CD4-positive, alpha-beta T cell treated with Interleukin-6 for 4 hours (primary cell): ENCODE measurements around the gene KRTAP9-9.
"Not testable (repeated sequence)": the region's sequence is repeated elsewhere in the genome, so short reads cannot be mapped to it uniquely, and the experiment has no call there.

Experiments used
- DNase-seq: peaks from one replicate; pipeline ENCODE4 v3.0.0-alpha.2; 2020; ENCODE audit warnings: mixed read lengths

Gene KRTAP9-9

DNA sequence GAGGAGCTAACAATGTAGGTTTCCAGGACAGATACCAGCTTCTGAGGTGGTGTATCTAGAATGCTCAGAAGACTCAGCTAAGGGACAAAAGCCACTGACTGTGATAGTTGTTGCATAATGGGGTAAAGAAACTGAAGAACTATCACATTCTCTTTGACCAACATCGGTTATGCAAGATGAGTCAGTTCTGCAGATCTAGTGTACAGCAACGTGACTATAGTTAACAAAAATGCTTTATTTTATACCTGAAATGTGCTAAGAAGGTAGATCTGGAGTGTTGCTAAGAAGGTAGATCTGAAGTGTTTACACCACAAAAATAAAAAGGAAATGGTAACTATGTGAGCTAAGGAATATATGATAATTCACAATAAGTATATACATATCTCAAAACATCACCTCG is 12.5 kb downstream of the KRTAP9-9 start:
- DNase-seq: no peak

DNA sequence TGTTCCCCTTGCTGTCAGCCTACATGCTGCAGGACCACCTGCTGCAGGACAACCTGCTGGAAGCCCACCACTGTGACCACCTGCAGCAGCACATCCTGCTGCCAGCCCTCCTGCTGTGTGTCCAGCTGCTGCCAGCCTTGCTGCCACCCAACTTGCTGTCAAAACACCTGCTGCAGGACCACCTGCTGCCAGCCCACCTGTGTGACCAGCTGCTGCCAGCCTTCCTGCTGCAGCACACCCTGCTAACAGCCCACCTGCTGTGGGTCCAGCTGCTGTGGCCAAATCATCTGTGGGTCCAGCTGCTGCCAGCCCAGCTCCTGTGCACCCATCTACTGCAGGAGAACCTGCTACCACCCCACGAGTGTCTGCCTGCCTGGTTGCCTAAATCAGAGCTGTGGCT is 16.1 kb downstream of the KRTAP9-9 start:
- not testable (repeated sequence) for DNase-seq

DNA sequence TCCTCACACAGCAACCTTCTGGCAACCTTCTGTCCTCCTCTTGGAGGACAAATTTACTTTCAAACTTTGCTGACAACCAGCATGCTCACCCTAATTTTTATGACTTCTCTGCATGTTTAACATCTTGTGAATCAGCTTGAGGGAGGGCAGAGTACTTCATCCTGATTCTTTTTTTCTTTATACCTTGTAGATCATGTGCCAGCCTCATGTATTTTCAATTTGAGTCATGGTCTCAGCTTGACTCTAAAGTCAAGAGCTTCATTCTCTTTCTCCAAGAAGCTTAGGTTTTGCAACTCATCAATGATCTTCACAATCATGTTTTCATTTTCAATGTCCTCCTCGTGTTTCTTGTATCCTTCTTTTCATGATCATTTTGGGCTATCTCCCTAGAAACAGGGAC is 16.7 kb downstream of the KRTAP9-9 start:
- DNase-seq: no peak

DNA sequence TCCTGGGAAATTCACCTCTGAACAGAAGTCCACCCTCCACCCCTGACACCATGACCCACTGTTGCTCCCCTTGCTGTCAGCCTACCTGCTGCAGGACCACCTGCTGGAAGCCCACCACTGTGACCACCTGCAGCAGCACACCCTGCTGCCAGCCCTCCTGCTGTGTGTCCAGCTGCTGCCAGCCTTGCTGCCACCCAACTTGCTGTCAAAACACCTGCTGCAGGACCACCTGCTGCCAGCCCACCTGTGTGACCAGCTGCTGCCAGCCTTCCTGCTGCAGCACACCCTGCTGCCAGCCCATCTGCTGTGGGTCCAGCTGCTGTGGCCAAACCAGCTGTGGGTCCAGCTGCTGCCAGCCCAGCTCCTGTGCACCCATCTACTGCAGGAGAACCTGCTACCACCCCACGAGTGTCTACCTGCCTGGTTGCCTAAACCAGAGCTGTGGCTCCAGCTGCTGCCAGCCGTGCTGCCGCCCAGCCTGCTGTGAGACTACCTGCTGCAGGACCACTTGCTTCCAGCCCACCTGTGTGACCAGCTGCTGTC is 20.5 kb downstream of the KRTAP9-9 start, which contains the start of gene KRTAP9-7:
Gene KRTAP9-7 (plus strand): TSS at position 51 of the 543 bp plus-strand sequence. CDS start 0 bp downstream, at position 51.
- not testable (repeated sequence) for DNase-seq

DNA sequence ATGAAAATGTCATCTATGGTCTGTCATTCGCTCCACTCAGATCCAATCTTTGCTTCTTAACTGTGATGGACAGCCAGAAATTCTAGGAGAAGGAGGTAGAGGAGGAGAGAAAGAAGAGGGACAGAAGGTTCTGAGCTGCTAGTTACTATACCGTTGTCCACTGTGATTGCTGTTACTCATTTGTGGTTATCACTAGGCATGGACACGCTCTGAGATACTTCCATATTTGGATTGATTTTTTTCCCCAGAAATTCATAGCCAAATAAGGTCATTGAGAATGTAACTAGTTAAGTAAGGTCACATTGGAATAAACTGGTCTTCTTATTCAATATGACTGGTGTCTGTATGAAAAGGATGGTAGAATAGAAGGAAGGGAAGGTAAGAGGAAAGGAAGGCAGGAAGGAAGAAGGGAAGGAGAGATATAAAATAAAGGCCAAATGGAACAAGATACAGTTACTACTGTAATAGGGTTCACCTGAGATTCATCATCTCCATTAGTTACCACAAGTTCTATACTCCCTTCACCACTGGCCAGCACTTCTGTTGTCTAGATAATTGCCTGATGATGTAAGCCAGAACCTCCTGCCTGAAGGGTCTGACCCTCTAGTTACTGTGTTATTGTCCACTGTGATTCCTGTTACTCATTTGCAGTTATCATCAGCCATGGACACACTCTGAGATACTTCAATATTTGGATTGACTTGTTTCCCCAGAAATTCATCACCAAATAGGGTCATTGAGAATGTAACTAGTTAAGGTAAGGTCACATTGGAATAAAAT is 23.2 kb downstream of the KRTAP9-9 start:
- no peak for DNase-seq

DNA sequence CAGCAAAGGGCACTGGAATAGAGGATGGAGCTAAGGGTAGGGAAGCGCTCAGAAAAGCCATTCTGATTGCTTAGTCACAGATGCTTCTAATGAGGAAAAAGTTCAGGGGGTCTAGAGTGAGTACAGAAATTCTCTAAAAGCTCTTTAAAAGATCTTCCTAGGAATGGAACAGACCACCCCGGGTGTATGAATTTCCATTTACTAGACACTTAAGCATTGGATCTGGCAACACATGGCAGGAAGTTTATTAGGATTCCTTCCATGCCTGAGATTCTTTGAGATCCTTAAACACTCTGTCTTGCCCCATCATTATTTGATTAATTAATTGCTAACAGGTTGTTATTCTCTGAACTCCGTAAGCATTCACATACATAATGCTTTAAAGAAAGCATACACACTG is 28.9 kb downstream of the KRTAP9-9 start:
- DNase-seq: no peak

DNA sequence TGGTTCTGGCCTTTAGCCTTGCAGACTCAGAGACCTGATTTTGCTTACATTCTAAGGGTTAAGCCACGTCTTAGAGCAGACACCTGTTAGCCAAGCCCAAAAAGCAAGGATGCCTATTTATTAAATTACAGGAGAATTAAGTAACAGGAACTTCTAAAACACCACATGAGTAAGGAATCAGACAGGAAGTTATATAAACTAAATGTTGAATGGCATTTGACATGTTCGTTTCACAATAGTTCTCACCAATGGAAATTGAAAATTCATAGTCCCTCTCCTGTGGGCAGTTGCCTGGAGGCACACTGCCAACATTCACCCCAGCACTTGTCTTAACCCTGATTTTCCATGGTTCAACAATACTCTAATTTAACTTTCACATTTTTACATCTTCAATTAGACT is 29.4 kb downstream of the KRTAP9-9 start:
- no peak for DNase-seq

DNA sequence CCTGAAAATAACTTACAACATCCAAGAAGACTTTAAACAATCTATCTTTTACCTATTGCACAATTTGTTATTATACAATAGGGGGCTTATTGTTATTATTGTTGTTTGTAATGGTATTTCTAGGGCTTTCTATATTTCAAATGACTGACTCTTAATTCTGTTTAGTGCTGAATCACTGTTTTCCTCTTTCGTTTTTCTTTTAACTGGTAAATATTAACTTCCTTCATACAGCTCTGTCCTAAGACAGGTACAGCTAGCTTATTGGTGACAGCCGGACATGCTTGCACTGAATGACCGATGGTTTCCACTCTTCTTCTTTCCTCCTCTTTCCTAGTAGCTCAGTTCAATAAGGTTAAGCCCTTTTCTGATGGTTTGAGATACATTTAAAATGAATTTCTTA is 31.9 kb downstream of the KRTAP9-9 start:
- no peak for DNase-seq

DNA sequence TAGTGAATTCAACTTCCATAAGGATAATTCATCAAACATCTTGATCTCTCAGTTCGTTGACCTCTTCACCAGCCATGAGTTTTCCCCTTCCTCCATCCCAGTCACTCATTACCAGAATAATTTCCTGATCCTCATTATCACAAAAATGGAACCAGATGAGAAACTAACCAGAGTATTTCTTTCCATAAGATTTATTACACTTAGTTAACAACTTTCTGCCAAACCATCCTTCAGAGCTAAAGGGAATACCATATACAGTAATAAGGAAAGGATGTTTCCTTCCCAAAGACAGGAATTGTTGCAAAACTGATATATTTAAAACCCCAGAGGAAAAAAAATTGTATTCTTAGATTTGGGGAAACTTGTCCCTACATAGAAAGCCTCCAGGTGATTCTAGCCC is 38.8 kb downstream of the KRTAP9-9 start:
- DNase-seq: no peak

DNA sequence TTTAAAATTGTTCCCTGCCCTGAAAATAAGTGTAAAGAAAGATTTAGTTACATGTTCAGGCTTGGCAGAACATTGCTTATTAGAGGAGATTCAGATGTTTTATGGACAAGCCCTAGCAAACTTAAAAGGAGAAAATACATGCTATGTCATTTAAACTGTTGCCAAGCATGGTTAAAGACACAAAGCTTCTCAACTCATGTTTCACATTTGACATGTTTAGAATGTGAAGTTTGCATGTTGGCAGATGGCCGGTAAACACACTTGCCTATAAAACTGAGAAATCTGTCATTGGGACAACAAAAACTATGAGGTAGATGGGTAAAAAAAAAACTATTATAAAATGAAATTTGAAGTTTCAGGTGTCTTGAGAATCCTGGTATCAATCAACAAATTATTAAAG is 41.7 kb downstream of the KRTAP9-9 start:
- no peak for DNase-seq

DNA sequence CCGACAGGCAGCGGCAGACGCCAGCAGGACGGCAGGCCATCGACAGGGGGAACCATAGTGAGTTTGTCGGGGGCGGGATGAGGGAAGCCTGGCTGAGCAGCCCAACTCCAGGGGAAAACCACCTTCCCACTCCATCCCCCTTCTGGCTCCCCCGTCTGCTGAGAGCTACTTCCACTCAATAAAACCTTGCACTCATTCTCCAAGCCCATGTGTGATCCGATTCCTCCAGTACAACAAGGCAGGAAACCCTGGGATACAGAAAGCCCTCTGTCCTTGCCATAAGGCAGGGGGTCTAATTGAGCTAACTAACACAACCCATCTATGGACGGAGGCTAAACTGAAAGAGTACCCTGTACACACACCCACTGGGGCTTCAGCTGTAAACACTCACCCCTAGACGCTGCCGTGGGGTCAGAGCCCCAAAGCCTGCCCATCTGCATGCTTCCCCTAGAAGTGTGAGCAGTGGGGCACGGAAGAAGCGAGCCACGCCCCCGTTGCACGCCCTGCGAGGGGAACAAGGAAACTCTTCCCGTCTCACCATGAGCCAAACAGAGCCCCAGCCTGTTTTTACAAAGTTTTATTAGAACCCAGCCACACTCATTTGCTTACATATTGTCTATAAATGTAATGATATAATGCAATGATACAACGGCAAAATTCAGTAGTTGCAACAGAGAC is 43.4 kb downstream of the KRTAP9-9 start:
- no peak for DNase-seq

DNA sequence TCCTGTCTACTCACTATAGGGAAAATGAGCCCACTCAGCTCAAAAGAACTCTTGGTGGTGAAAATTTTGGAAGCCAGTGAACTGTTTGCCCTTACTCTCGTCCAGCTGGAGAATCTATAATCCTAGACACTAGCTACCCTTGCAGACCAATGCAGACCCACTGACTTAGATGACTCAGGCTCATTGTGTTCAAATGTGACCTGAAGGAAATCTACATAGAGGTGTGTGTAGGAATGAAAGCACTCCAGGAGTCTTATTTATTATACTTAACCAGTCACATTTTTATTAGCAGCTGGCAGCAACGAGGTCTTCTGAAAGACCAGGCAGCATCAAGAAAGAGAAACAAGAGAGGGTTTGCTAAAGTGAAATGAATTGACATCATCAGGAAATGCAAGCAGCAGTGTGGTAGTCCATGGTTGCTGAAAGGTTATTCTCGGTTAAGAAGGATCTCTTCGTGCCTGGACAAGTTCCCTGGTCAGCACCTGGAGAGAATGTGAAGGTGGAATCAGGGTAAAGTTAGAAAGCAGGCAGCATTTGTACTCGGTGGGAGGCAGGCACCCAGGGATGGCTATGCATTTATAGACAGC is 46.1 kb downstream of the KRTAP9-9 start:
- no peak for DNase-seq

DNA sequence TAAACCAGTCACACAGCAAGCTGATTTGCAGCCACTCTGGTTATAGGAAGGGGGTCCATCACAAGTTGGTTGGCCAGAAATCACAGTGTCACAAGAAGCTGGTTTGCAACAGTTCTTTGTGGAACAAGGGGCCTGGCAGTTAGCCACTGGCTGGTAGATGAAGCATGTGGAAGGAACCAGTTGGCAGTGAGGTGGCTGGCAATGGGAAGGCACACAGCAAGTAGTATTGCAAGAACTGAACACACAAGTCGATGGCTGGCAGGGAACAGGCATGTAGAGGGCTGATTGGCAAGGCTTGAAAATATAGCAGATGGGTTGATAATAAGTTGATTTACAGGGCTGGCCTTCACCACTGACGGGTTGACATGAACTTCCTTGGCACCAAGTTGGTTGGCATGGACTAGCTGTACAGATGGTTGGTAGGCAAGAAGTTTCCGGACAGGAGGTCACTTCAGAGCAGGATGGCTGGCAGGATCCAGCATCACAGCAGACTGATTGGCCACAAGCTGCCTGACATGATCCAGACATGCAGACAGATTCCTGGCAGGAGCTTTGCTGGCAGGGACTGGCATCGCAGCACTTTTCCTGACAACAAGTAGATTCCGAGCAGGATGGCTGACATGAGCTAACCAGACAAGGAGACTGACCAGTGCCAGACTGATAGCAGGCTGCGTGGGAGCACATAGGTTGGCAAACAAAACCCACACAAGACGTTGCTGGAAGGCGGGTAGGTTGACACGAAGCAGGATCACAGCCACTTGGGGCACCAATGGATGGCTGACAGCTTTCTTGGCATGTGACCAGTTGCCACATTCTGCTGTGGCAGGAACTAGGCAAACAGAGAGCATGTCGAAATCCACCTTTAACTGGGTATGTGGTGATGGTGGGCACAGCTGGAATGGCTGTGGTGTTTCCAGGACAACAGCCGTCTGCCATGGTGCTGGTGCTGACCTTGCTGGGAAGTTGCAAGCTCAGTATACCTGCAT is 47.0 kb downstream of the KRTAP9-9 start, which contains the start of gene KRTAP29-1:
Gene KRTAP29-1 (minus strand): TSS at position 936 of the 986 bp plus-strand sequence. CDS start 0 bp downstream, at position 936.
- no peak for DNase-seq

DNA sequence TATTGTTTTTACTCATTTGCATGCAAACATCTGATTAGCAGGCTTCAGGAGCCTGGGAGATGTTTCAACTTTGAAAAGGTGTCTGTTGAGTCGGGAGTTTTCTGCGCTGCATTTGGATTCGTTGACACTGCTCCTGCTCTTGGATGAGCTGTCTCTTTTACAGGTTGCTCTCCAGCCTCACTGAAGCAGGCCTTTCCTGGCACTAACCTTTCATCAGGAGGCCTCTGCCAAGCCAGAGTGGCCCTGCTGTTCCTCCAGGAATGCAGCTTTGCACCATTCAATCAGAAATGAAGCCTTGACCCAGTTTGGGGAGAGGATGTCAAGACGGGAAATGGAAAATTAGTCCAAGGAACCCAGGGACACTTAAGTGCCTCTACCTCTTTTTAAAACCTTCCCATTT is 47.8 kb downstream of the KRTAP9-9 start:
- DNase-seq: no peak

DNA sequence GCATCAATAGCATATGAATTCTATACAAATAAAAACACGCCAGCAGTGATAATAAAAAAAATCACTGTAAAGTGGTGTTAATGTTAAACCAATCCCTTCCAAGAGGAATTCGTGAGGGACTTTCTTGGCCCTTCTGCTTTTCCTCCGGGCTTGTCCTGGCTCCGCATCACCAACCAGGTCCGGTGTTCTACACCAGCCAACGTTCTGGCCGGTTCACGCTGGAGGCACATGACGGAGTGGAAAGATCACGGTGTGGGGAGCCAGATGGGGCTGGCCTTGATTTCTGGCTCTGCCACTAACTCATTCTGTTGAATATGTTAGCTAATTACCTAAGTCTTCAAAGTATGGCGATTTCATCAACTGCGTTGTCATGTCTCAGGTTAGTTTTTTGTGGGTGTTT is 48.9 kb downstream of the KRTAP9-9 start:
- no peak for DNase-seq
